Measurements from ENCODE around the gene BSND. TPM values are rescaled to one million over a fixed set of nuclear protein-coding genes. Genes with fewer than 3 reads are reported as not detected.
A peak's percentile ranks its signal among the peaks of the same experiment; 100 is the strongest.

BSND gene
- total and polyA plus RNA-seq, 2 experiments from 2014 or later: 0.21 to 0.23 TPM

GRCh38 chr1:54980046-54980527, 18.6 kb upstream of the BSND start:
- Histone ChIP-seq H3K36me3 (replicated peaks; ENCODE audit: insufficient read depth, low read depth) (no peaks in the 10 kb centered on the region), H3K4me3 (peak overlapping the region; percentile 27), H3K9me2 (replicated peaks; ENCODE audit: insufficient read depth) (no peaks in the 10 kb centered on the region), H3K27me3 (peaks cover 38% of the 10 kb centered on the region), H2AFZ (peak overlapping the region; percentile 74), H3K9me3 (ENCODE audit: low read depth) (no peaks in the 10 kb centered on the region), H4K20me1 (ENCODE audit: insufficient read depth, poor library complexity, severe bottlenecking) (no peaks in the 10 kb centered on the region), H3K79me2 (no peaks in the 10 kb centered on the region), H3K27ac (no peak overlapping the region), H3K4me2 (peak overlapping the region; percentile 97), H3K4me1 (ENCODE audit: insufficient read depth) (peaks cover 5% of the 10 kb centered on the region)
- DNase-seq (ENCODE audit: low spot score): no peak
- WGBS (ENCODE audit: low lambda C conversion rate, missing lambda C conversion rate): 26% methylated on average over 25 of the region's 25 CpGs
- TF ChIP-seq CTCF (IDR thresholded peaks at IDR 0.05; ENCODE audit: poor library complexity) (no peak), EZH2 (IDR thresholded peaks at IDR 0.05; ENCODE audit: borderline replicate concordance) (no peak), EZH2phosphoT487 (IDR thresholded peaks at IDR 0.05; ENCODE audit: low read depth, severe bottlenecking, unreplicated experiment) (no peak)

- Histone ChIP-seq H3K4me2 (peak within 1 kb of the TSS; percentile 97), H3K9me2 (replicated peaks; ENCODE audit: insufficient read depth) (no peaks in the 10 kb centered on the region), H3K4me3 (peak within 1 kb of the TSS; percentile 27), H2AFZ (peak within 1 kb of the TSS; percentile 74), H3K4me1 (ENCODE audit: insufficient read depth) (peaks cover 5% of the 10 kb centered on the region), H4K20me1 (ENCODE audit: insufficient read depth, poor library complexity, severe bottlenecking) (no peaks in the 10 kb centered on the region), H3K9me3 (ENCODE audit: low read depth) (no peaks in the 10 kb centered on the region), H3K27me3 (peaks cover 38% of the 10 kb centered on the region), H3K79me2 (no peaks in the 10 kb centered on the region), H3K36me3 (replicated peaks; ENCODE audit: insufficient read depth, low read depth) (no peaks in the 10 kb centered on the region), H3K27ac (no peak within 1 kb of the TSS)
- 12% methylated on average over 37 of the region's 69 CpGs for WGBS (ENCODE audit: low lambda C conversion rate, missing lambda C conversion rate)
- DNase-seq (ENCODE audit: low spot score): peak; percentile 50
- TF ChIP-seq CTCF (IDR thresholded peaks at IDR 0.05; ENCODE audit: poor library complexity): no peak
- TF ChIP-seq EZH2phosphoT487 (IDR thresholded peaks at IDR 0.05; ENCODE audit: low read depth, severe bottlenecking, unreplicated experiment): no peak
- TF ChIP-seq EZH2 (IDR thresholded peaks at IDR 0.05; ENCODE audit: borderline replicate concordance): no peak
Measured at GRCh38 chr1:54980528-54981241, 18.0 kb upstream of the BSND start, which contains the start of gene TMEM61. Gene TMEM61 (plus strand): TSS chr1:54980628. CDS start chr1:54981066, 438 bp downstream.

GRCh38 chr1:54981466-54981865, 17.3 kb upstream of the BSND start:
- Histone ChIP-seq H4K20me1 (ENCODE audit: insufficient read depth, poor library complexity, severe bottlenecking) (no peaks in the 10 kb centered on the region), H3K4me3 (no peak overlapping the region), H3K9me2 (replicated peaks; ENCODE audit: insufficient read depth) (no peaks in the 10 kb centered on the region), H3K4me2 (no peak overlapping the region), H3K27ac (no peak overlapping the region), H3K36me3 (replicated peaks; ENCODE audit: insufficient read depth, low read depth) (no peaks in the 10 kb centered on the region), H3K79me2 (no peaks in the 10 kb centered on the region), H3K4me1 (ENCODE audit: insufficient read depth) (peaks cover 5% of the 10 kb centered on the region), H3K27me3 (peaks cover 38% of the 10 kb centered on the region), H2AFZ (no peak overlapping the region), H3K9me3 (ENCODE audit: low read depth) (no peaks in the 10 kb centered on the region)
- DNase-seq (ENCODE audit: low spot score): no peak
- TF ChIP-seq CTCF (IDR thresholded peaks at IDR 0.05; ENCODE audit: poor library complexity): no peak
- TF ChIP-seq EZH2 (IDR thresholded peaks at IDR 0.05; ENCODE audit: borderline replicate concordance): no peak
- TF ChIP-seq EZH2phosphoT487 (IDR thresholded peaks at IDR 0.05; ENCODE audit: low read depth, severe bottlenecking, unreplicated experiment): no peak
- 94% methylated on average over 8 of the region's 8 CpGs for WGBS (ENCODE audit: low lambda C conversion rate, missing lambda C conversion rate)
